ENCODE results near the gene RAG2. TPM values are rescaled to one million over a fixed set of nuclear protein-coding genes. Genes with fewer than 3 reads are reported as not detected.
"Not testable (repeated sequence)": the region's sequence is repeated elsewhere in the genome, so short reads cannot be mapped to it uniquely, and the experiment has no call there.

RAG2 gene
- total RNA-seq, 1 donor from 2014 or later: not detected

DNA sequence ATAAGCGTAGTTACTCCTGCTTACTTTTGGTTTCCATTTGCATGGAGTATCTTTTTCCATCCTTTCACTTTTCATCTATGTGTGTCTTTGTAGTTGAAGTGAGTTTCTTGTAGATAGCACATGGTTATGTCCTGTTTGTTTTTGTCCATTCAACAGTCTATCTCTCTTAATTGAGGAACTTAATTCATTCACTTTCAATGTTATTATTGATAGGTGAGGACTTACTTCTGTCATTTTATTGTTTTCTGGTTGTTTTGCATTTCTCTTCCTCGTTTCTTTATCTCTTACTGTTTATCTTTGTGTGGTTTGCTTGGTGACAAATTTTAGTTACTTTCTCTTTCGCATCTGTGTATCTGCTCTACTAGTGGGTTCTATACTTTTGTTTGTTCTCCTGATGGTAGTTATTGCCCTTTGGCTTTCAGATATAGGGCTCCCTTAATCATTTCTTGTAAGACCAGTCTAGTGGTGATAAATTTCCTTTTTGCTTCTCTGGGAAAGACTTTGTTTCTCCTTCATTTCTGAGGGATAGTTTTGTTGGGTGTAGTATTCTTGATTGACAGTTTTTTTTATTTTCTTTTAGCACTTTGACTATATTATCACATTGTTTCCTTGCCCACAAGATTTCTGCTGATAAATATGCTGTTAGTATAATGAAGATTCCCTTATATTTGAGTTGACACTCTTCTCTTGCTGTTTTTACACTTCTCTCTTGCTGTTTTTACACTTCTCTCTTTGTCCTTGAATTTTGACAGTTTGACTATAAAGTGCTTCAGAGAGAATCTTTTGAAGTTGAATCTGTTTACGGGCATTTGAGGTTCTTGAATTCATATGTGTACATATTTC, 39.2 kb downstream of the RAG2 start:
- peaks cover 13% of the 10 kb centered on the region for H3K27me3 Mint-ChIP-seq (ENCODE audit: insufficient read depth)
- H3K27ac Mint-ChIP-seq: peak overlapping the region; percentile 88
- no peak for DNase-seq (ENCODE audit: low spot score)
- H3K4me3 Mint-ChIP-seq: peak overlapping the region; percentile 57
- intact Hi-C loops (cut with micrococcal nuclease): loop anchor here (5.0 kb wide), 2 partner anchors 46 to 206 kb away; partner anchors contain the start of gene TRAF6
- H3K36me3 Mint-ChIP-seq (ENCODE audit: low read depth): peaks cover 4% of the 10 kb centered on the region
- peaks cover 29% of the 10 kb centered on the region for H3K4me1 Mint-ChIP-seq (ENCODE audit: low read depth)
- peaks cover 24% of the 10 kb centered on the region for H3K9me3 Mint-ChIP-seq

GRCh38 chr11:36557991-36558390, 40.0 kb downstream of the RAG2 start:
- intact Hi-C loops (cut with micrococcal nuclease): loop anchor here (5.0 kb wide), 2 partner anchors 46 to 206 kb away; partner anchors contain the start of gene TRAF6
- DNase-seq (ENCODE audit: low spot score): no peak
- no peak overlapping the region for H3K4me3 Mint-ChIP-seq
- H3K4me1 Mint-ChIP-seq (ENCODE audit: low read depth): peaks cover 29% of the 10 kb centered on the region
- peaks cover 10% of the 10 kb centered on the region for H3K27me3 Mint-ChIP-seq (ENCODE audit: insufficient read depth)
- H3K9me3 Mint-ChIP-seq: peaks cover 24% of the 10 kb centered on the region
- peaks cover 4% of the 10 kb centered on the region for H3K36me3 Mint-ChIP-seq (ENCODE audit: low read depth)
- H3K27ac Mint-ChIP-seq: no peak overlapping the region

DNA sequence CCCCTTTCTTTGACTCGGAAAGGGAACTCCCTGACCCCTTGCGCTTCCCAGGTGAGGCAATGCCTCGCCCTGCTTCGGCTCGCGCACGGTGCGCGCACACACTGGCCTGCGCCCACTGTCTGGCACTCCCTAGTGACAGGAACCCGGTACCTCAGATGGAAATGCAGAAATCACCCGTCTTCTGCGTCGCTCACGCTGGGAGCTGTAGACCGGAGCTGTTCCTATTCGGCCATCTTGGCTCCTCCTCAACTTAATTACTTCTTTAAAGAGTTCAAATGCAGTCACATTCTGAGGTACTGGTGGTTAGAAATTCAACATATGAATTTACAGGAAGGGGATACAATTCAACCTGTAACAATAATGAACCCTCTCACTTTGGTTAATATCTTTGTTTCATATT, 40.6 kb downstream of the RAG2 start:
- DNase-seq (ENCODE audit: low spot score): not testable (repeated sequence)

GRCh38 chr11:36550385-36551115, 47.5 kb downstream of the RAG2 start:
- Mint-ChIP-seq H3K4me3 (no peak overlapping the region), H3K27ac (no peak overlapping the region), H3K4me1 (ENCODE audit: low read depth) (no peaks in the 10 kb centered on the region), H3K36me3 (ENCODE audit: low read depth) (no peaks in the 10 kb centered on the region), H3K27me3 (ENCODE audit: insufficient read depth) (peaks cover 27% of the 10 kb centered on the region), H3K9me3 (no peaks in the 10 kb centered on the region)
- intact Hi-C loops (cut with micrococcal nuclease): no loop called here
- DNase-seq (ENCODE audit: low spot score): no peak

More for the DNA sequence above, 40.6 kb downstream of the RAG2 start:
- Mint-ChIP-seq H3K9me3 (peaks cover 24% of the 10 kb centered on the region), H3K4me1 (ENCODE audit: low read depth) (peaks cover 29% of the 10 kb centered on the region)
- not testable (repeated sequence) for H3K27ac Mint-ChIP-seq; H3K4me3 Mint-ChIP-seq; H3K36me3 Mint-ChIP-seq (ENCODE audit: low read depth); H3K27me3 Mint-ChIP-seq (ENCODE audit: insufficient read depth)
- intact Hi-C loops (cut with micrococcal nuclease): loop anchor here (5.0 kb wide), 2 partner anchors 45 to 205 kb away; partner anchors contain the start of gene TRAF6

Other genes starting within 250 kb of the RAG2 start
- 10.5 and 11.1 TPM in 2 replicates for gene TRAF6, start 88.0 kb downstream of the RAG2 start, total RNA-seq
- gene RAG1, start 30.2 kb downstream of the RAG2 start, total RNA-seq: 0.70 TPM in 1 of 2 replicates, not detected in the other
- gene IFTAP, start 3.7 kb downstream of the RAG2 start, total RNA-seq: 0.99 and 1.9 TPM in 2 replicates